ENCODE results near the gene HES1. TPM values are rescaled to one million over a fixed set of nuclear protein-coding genes. Genes with fewer than 3 reads are reported as not detected.
A peak's percentile ranks its signal among the peaks of the same experiment; 100 is the strongest.

Gene HES1
- total RNA-seq, 1 donor: 13.4 TPM

GRCh38 chr3:194162070-194162678, 26.2 kb downstream of the HES1 start:
- H3K4me3 ChIP-seq (ENCODE audit: low read depth, low read length): no peak overlapping the region
- no peak for DNase-seq (ENCODE audit: low read depth)
- no peak for TF ChIP-seq CTCF (IDR thresholded peaks at IDR 0.05; ENCODE audit: insufficient read depth, low read depth, low read length)

GRCh38 chr3:194162817-194163584, 27.1 kb downstream of the HES1 start:
- no peak overlapping the region for H3K4me3 ChIP-seq (ENCODE audit: low read depth, low read length)
- DNase-seq (ENCODE audit: low read depth): no peak
- TF ChIP-seq CTCF (IDR thresholded peaks at IDR 0.05; ENCODE audit: insufficient read depth, low read depth, low read length): no peak

GRCh38 chr3:194163697-194164096, 27.7 kb downstream of the HES1 start:
- H3K4me3 ChIP-seq (ENCODE audit: low read depth, low read length): no peak overlapping the region
- DNase-seq (ENCODE audit: low read depth): no peak
- TF ChIP-seq CTCF (IDR thresholded peaks at IDR 0.05; ENCODE audit: insufficient read depth, low read depth, low read length): no peak

- DNase-seq (ENCODE audit: low read depth): no peak
- H3K4me3 ChIP-seq (ENCODE audit: low read depth, low read length): no peak overlapping the region
- no peak for TF ChIP-seq CTCF (IDR thresholded peaks at IDR 0.05; ENCODE audit: insufficient read depth, low read depth, low read length)
Observed at GRCh38 chr3:194164861-194165260, 28.9 kb downstream of the HES1 start.

- H3K4me3 ChIP-seq (ENCODE audit: low read depth, low read length): no peak overlapping the region
- no peak for TF ChIP-seq CTCF (IDR thresholded peaks at IDR 0.05; ENCODE audit: insufficient read depth, low read depth, low read length)
- no peak for DNase-seq (ENCODE audit: low read depth)
Observed at GRCh38 chr3:194165271-194166018, 29.5 kb downstream of the HES1 start.

- peak overlapping the region; percentile 14 for H3K4me3 ChIP-seq (ENCODE audit: low read depth, low read length)
- no peak for TF ChIP-seq CTCF (IDR thresholded peaks at IDR 0.05; ENCODE audit: insufficient read depth, low read depth, low read length)
- DNase-seq (ENCODE audit: low read depth): peak; percentile 73
Observed at GRCh38 chr3:194166682-194167479, 30.9 kb downstream of the HES1 start.

Data from fibroblast of villous mesenchyme (primary cell).